Panc1 (cell line): ENCODE data around the gene NPTXR. TPM values are rescaled to one million over a fixed set of nuclear protein-coding genes. Genes with fewer than 3 reads are reported as not detected.
A peak's percentile ranks its signal among the peaks of the same experiment; 100 is the strongest.

ENCODE experiments used
- ATAC-seq: fragments of 200-7000 bp; cut with Tn5 transposase; 2 replicates; pipeline ENCODE4 v1.9.1; 2020; ENCODE audit warnings: mild to moderate bottlenecking, moderate library complexity
- BruUV-seq: library from RNA; stranded (reverse); fragments of 400-500 nt; replicated peaks from 2 replicates; lab custom pipeline; 2021; lab: Mats Ljungman, UMichigan
- CTCF ChIA-PET: fragments of 300-600 bp; sonication (Branson Sonifier 250); formaldehyde crosslinking; loops from one replicate; lab custom pipeline; 2022; ENCODE audit warnings: antibody characterized with exemption; lab: Charles Lee
- POLR2A ChIA-PET: fragments of 300-600 bp; sonication (Branson Sonifier 250); formaldehyde crosslinking; loops from one replicate; lab custom pipeline; 2022; ENCODE audit warnings: antibody characterized with exemption; lab: Charles Lee
- DNase-seq: peaks from one replicate; pipeline ENCODE4 v3.0.0-alpha.2; 2010; ENCODE audit warnings: low read depth, low spot score
- H3K27ac ChIP-seq: 2 replicates; pipeline ENCODE4 v1.5.1; 2011; ENCODE audit warnings: mild to moderate bottlenecking, low read length, inconsistent platforms
- H3K27me3 ChIP-seq: fragments of 200-500 bp; sonication (Bioruptor generic); 2 replicates; pipeline ENCODE4 v1.6.0; 2014; ENCODE audit warnings: low read length, inconsistent platforms; ENCODE audit not compliant: control insufficient read depth, insufficient read depth
- H3K36me3 ChIP-seq: fragments of 200-500 bp; sonication (Bioruptor generic); 2 replicates; pipeline ENCODE4 v1.5.1; 2014; ENCODE audit warnings: inconsistent platforms, mild to moderate bottlenecking, low read length, moderate library complexity; ENCODE audit not compliant: control insufficient read depth, insufficient read depth
- H3K4me1 ChIP-seq: 2 replicates; pipeline ENCODE4 v1.5.1; 2011; ENCODE audit warnings: inconsistent platforms, mild to moderate bottlenecking, low read length, moderate library complexity; ENCODE audit not compliant: control insufficient read depth, insufficient read depth
- H3K4me3 ChIP-seq, 2 experiments: 2 replicates each; pipeline ENCODE4 v1.5.1; 2011 to 2012; ENCODE audit warnings: low read depth in 2 of 2, low read length in 2 of 2, mild to moderate bottlenecking in 2 of 2, inconsistent platforms in 1 of 2, moderate library complexity in 1 of 2
- H3K9me3 ChIP-seq: fragments of 200-500 bp; sonication (Bioruptor generic); 2 replicates; pipeline ENCODE4 v1.5.1; 2014; ENCODE audit warnings: low read depth, mild to moderate bottlenecking, inconsistent platforms, low read length, moderate library complexity; ENCODE audit not compliant: control insufficient read depth, insufficient read depth
- CTCF ChIP-seq: fragments of 450-650 bp; IDR thresholded peaks from 2 replicates; pipeline ENCODE4 v1.5.1; 2017; ENCODE audit warnings: mild to moderate bottlenecking
- POLR2AphosphoS5 ChIP-seq: IDR thresholded peaks from 2 replicates; pipeline ENCODE4 v1.6.1; 2012; ENCODE audit warnings: mild to moderate bottlenecking, low read depth, low read length, moderate library complexity
- REST ChIP-seq, 2 experiments: IDR thresholded peaks; 2 replicates each; pipeline ENCODE4 v1.6.1; 2011 to 2012; ENCODE audit warnings: low read depth in 2 of 2, control low read depth in 1 of 2, low read length in 1 of 2, mild to moderate bottlenecking in 1 of 2, moderate library complexity in 1 of 2; ENCODE audit not compliant: insufficient read depth in 1 of 2
- SIN3A ChIP-seq: IDR thresholded peaks from 2 replicates; pipeline ENCODE4 v1.6.1; 2012; ENCODE audit warnings: low read depth, mild to moderate bottlenecking, low read length, moderate library complexity, borderline replicate concordance; ENCODE audit not compliant: insufficient read depth
- TCF7L2 ChIP-seq: IDR thresholded peaks from 2 replicates; pipeline ENCODE4 v1.6.1; 2011; ENCODE audit warnings: mild to moderate bottlenecking, low read depth, low read length, inconsistent platforms
- in situ Hi-C: cut with HindIII; loops from 2 replicates; pipeline ENCODE4 v1.10.0; 2016; ENCODE audit warnings: low sequenced_read_pairs, low pct_unique_long_range_greater_than_20kb
- intact Hi-C: fragments of 100-400 bp; cut with micrococcal nuclease; formaldehyde crosslinking; loops from one replicate; pipeline ENCODE4 v1.10.0; 2022; ENCODE audit not compliant: unreplicated experiment
- total RNA-seq: library from RNA; stranded (reverse); gene quantifications from one replicate; pipeline ENCODE4 v1.2.1, GENCODE V29; 2021; ENCODE audit not compliant: unreplicated experiment

The NPTXR gene
- total RNA-seq, 1 experiment from 2014 or later, result 32.6 TPM

- Histone ChIP-seq H3K27me3 (no peaks in the 10 kb centered on the region), H3K9me3 (no peaks in the 10 kb centered on the region), H3K4me3 (peak overlapping the region; percentile 49 to 51), H3K36me3 (no peaks in the 10 kb centered on the region), H3K4me1 (peaks cover 15% of the 10 kb centered on the region; the same call in 1 of the 2 replicates), H3K27ac (no peak overlapping the region)
- CTCF ChIA-PET, result interaction anchor here (0.5 to 0.9 kb wide), 2 partner anchors 18 to 74 kb away, joined by 3 to 4 read pairs; no protein-coding TSS in a partner anchor
- TF ChIP-seq POLR2AphosphoS5, result no peak
- no peak; the same call in 1 of the 2 replicates for TF ChIP-seq CTCF
- no peak for TF ChIP-seq TCF7L2
- no peak for TF ChIP-seq SIN3A
- no peak for TF ChIP-seq REST (IDR thresholded peaks at IDR 0.05; ENCODE audit: insufficient read depth in 1 of 2, low read depth in 2 of 2, low read length in 1 of 2)
- in situ Hi-C loops (no loop called here), intact Hi-C loops (no loop called here)
- ATAC-seq (peak; percentile 85), DNase-seq (no peak)
- BruUV-seq, result no TSS peak
- POLR2A ChIA-PET, result interaction anchor here (0.5 to 0.6 kb wide), 2 partner anchors 43 to 52 kb away, joined by 3 to 9 read pairs; no protein-coding TSS in a partner anchor
Measured at GRCh38 chr22:38843201-38843656, 599 bp downstream of the NPTXR start.

- Histone ChIP-seq H3K27me3 (no peaks in the 10 kb centered on the region), H3K36me3 (no peaks in the 10 kb centered on the region), H3K27ac (no peak overlapping the region), H3K4me1 (peaks cover 15% of the 10 kb centered on the region; the same call in 1 of the 2 replicates), H3K4me3 (peak overlapping the region; percentile 49 to 51), H3K9me3 (no peaks in the 10 kb centered on the region)
- ChIA-PET CTCF (interaction anchor here (0.5 to 0.9 kb wide), 2 partner anchors 17 to 74 kb away, joined by 3 to 4 read pairs; no protein-coding TSS in a partner anchor), POLR2A (interaction anchor here (0.5 kb wide), 1 partner anchor 51 kb away, joined by 3 read pairs; no protein-coding TSS in a partner anchor)
- DNase-seq, result no peak
- BruUV-seq, result no TSS peak
- no peak for TF ChIP-seq TCF7L2
- no peak for TF ChIP-seq POLR2AphosphoS5
- no peak for TF ChIP-seq REST (IDR thresholded peaks at IDR 0.05; ENCODE audit: insufficient read depth in 1 of 2, low read depth in 2 of 2, low read length in 1 of 2)
- no peak for TF ChIP-seq CTCF
- TF ChIP-seq SIN3A, result no peak
- ATAC-seq, result no peak
- in situ Hi-C loops, result no loop called here
- intact Hi-C loops, result no loop called here
Measured at GRCh38 chr22:38842512-38843200, 1.2 kb downstream of the NPTXR start.
